ENCODE results near the gene CPXM2. TPM values are rescaled to one million over a fixed set of nuclear protein-coding genes. Genes with fewer than 3 reads are reported as not detected.
A peak's percentile ranks its signal among the peaks of the same experiment; 100 is the strongest.

Gene CPXM2
- total and polyA plus RNA-seq, 9 of the 15 experiments (the other 6 are each of a cell fraction or from before 2014, with no cell fraction given), result not detected

GRCh38 chr10:123913688-123914268 lies 22.2 kb upstream of the CPXM2 start (continued):
- TF ChIP-seq MGA (IDR thresholded peaks at IDR 0.05), result no peak
- peak; percentile 83 for TF ChIP-seq RFX1 (IDR thresholded peaks at IDR 0.05)
- no peak for TF ChIP-seq GTF2E2 (tag; IDR thresholded peaks at IDR 0.05)

Measured in K562 (cell line).